GM12878 (cell line): Measurements from ENCODE around the gene SLC13A3. TPM values are rescaled to one million over a fixed set of nuclear protein-coding genes. Genes with fewer than 3 reads are reported as not detected.
A peak's percentile ranks its signal among the peaks of the same experiment; 100 is the strongest.

Experiments used
- ATAC-seq: fragments of 200-7000 bp; cut with Tn5 transposase; 3 replicates; pipeline ENCODE4 v1.9.1; 2020; ENCODE audit warnings: mild to moderate bottlenecking, moderate library complexity
- BruUV-seq: library from RNA; stranded (reverse); fragments of 400-500 nt; replicated peaks from 2 replicates; lab custom pipeline; 2021; lab: Mats Ljungman, UMichigan
- CTCF ChIA-PET: fragments of 300-600 bp; sonication (Branson Sonifier 250); formaldehyde crosslinking; extraction: SDS; loops from one replicate; lab custom pipeline; 2021; ENCODE audit warnings: inconsistent platforms; lab: Yijun Ruan, JAX
- POLR2A ChIA-PET: fragments of 350-600 bp; formaldehyde crosslinking; extraction: SDS; loops from one replicate; lab custom pipeline; 2021; ENCODE audit warnings: inconsistent platforms; lab: Charles Lee
- RAD21 ChIA-PET: fragments of 300-600 bp; sonication (Branson Sonifier 250); formaldehyde crosslinking; loops from one replicate; lab custom pipeline; 2023; ENCODE audit warnings: antibody characterized with exemption; ENCODE audit not compliant: unreplicated experiment; lab: Charles Lee
- SMC1A ChIA-PET: fragments of 300-600 bp; sonication (Branson Sonifier 250); formaldehyde crosslinking; loops from one replicate; lab custom pipeline; 2023; ENCODE audit not compliant: unreplicated experiment, uncharacterized antibody; lab: Charles Lee
- DNase-seq: peaks from one replicate; pipeline ENCODE4 v3.0.0-alpha.2; 2011; ENCODE audit warnings: low read depth, low spot score
- FAIRE-seq: peaks from 3 replicates; lab custom pipeline; 2011; peaks lifted over from hg19 to GRCh38; lab: Jason Lieb, UNC
- H2AFZ ChIP-seq: 2 replicates; pipeline ENCODE4 v1.6.0; 2011; ENCODE audit warnings: low read depth, low read length, control low read depth; ENCODE audit not compliant: control insufficient read depth
- H3K27ac ChIP-seq: 2 replicates; pipeline ENCODE4 v1.5.1; 2011; ENCODE audit warnings: control low read depth; ENCODE audit not compliant: control insufficient read depth, insufficient read depth
- H3K27me3 ChIP-seq, 2 experiments: replicated peaks in 1 of 2; 2 replicates each; pipeline versions ENCODE4 v1.6.0 to v1.6.1; 2011; ENCODE audit warnings: low read length in 1 of 2; ENCODE audit not compliant: control insufficient read depth in 2 of 2, insufficient read depth in 2 of 2
- H3K36me3 ChIP-seq, 2 experiments: 2 replicates each; pipeline ENCODE4 v1.5.1; 2011; ENCODE audit warnings: low read length in 1 of 2; ENCODE audit not compliant: control insufficient read depth in 2 of 2, insufficient read depth in 2 of 2
- H3K4me1 ChIP-seq: 2 replicates; pipeline ENCODE4 v1.6.1; 2011; ENCODE audit warnings: mild to moderate bottlenecking, low read length, moderate library complexity, mixed read lengths; ENCODE audit not compliant: control insufficient read depth, insufficient read depth
- H3K4me2 ChIP-seq: 2 replicates; pipeline ENCODE4 v1.6.0; 2011; ENCODE audit warnings: control low read depth; ENCODE audit not compliant: control insufficient read depth, insufficient read depth
- H3K4me3 ChIP-seq: fragments of 200-600 bp; sonication (generic); 2 replicates; pipeline ENCODE4 v1.5.1; 2016
- H3K79me2 ChIP-seq: 2 replicates; pipeline ENCODE4 v1.6.0; 2011; ENCODE audit warnings: low read length; ENCODE audit not compliant: control insufficient read depth, insufficient read depth
- H3K9ac ChIP-seq: 2 replicates; pipeline ENCODE4 v1.8.0; 2011; ENCODE audit warnings: low read length, control low read depth, mixed read lengths; ENCODE audit not compliant: control insufficient read depth, insufficient read depth
- H3K9me3 ChIP-seq: replicated peaks from 3 replicates; pipeline ENCODE4 v1.5.1; 2011; ENCODE audit warnings: mild to moderate bottlenecking, low read length; ENCODE audit not compliant: control insufficient read depth, insufficient read depth
- H4K20me1 ChIP-seq: 2 replicates; pipeline ENCODE4 v1.6.0; 2011; ENCODE audit not compliant: control insufficient read depth, insufficient read depth
- BMI1 ChIP-seq: fragments of 450-650 bp; IDR thresholded peaks from 2 replicates; pipeline ENCODE4 v1.6.1; 2016; ENCODE audit warnings: mild to moderate bottlenecking, moderate library complexity, borderline replicate concordance
- KDM1A ChIP-seq: fragments of 200-600 bp; sonication (generic); IDR thresholded peaks from 2 replicates; pipeline ENCODE4 v1.6.1; 2016; ENCODE audit warnings: borderline replicate concordance
- KLF5 ChIP-seq: fragments of 450-650 bp; IDR thresholded peaks from 2 replicates; pipeline ENCODE4 v1.6.1; 2014; ENCODE audit warnings: mild to moderate bottlenecking; ENCODE audit not compliant: partially characterized antibody
- LARP7 ChIP-seq: fragments of 450-650 bp; IDR thresholded peaks from 2 replicates; pipeline ENCODE4 v1.6.1; 2017; ENCODE audit warnings: mild to moderate bottlenecking
- MAX ChIP-seq: IDR thresholded peaks from 2 replicates; pipeline ENCODE4 v1.6.1; 2012; ENCODE audit warnings: low read depth, low read length, improper control_type of control experiment
- NFIC ChIP-seq: IDR thresholded peaks from 2 replicates; pipeline ENCODE4 v1.6.1; 2012; ENCODE audit warnings: low read depth, mild to moderate bottlenecking, inconsistent platforms, low read length, moderate library complexity
- NFYA ChIP-seq: IDR thresholded peaks from 2 replicates; pipeline ENCODE4 v1.6.1; 2011; ENCODE audit warnings: low read depth, mild to moderate bottlenecking, low read length, improper control_type of control experiment, borderline replicate concordance
- PRDM15 ChIP-seq: fragments of 450-650 bp; formaldehyde crosslinking; IDR thresholded peaks from 2 replicates; pipeline ENCODE4 v1.4.0; 2020; ENCODE audit warnings: mild to moderate bottlenecking, moderate library complexity
- SMC3 ChIP-seq: IDR thresholded peaks from 2 replicates; pipeline ENCODE4 v1.6.1; 2011; ENCODE audit warnings: low read length, improper control_type of control experiment, borderline replicate concordance
- ZBTB4 ChIP-seq: fragments of 450-650 bp; formaldehyde crosslinking; IDR thresholded peaks from 2 replicates; pipeline ENCODE4 v1.4.0; 2022; ENCODE audit warnings: mild to moderate bottlenecking, moderate library complexity
- ZNF384 ChIP-seq: IDR thresholded peaks from 2 replicates; pipeline ENCODE4 v1.6.1; 2012; ENCODE audit warnings: low read depth, mild to moderate bottlenecking, low read length, improper control_type of control experiment, borderline replicate concordance
- WGBS: methylation state at CpG from one replicate; pipeline ENCODE4 v1.1.6; 2016; ENCODE audit warnings: low lambda C conversion rate; ENCODE audit not compliant: insufficient replicate concordance, insufficient coverage; ENCODE audit errors: missing lambda C conversion rate; 5-methylcytosine and 5-hydroxymethylcytosine counted together
- in situ Hi-C: fragments of 300-500 bp; cut with MboI; formaldehyde crosslinking; loops from 9 replicates; pipeline ENCODE4 v1.14.3; 2018; ENCODE audit warnings: mixed read lengths
- intact Hi-C: fragments of 100-400 bp; cut with micrococcal nuclease; formaldehyde crosslinking; loops from one replicate; pipeline ENCODE4 v1.14.2; 2022; ENCODE audit not compliant: unreplicated experiment
- polyA plus RNA-seq, 11 experiments: library from polyadenylated mRNA; depleted of rRNA in 4 of 11; unstranded in 6 of 11; stranded (reverse) in 5 of 11; fragments of >200 nt; fragmentation: Nextera tagmentation in 4 of 11; fragmentation: Illumina TruSeq in 1 of 11; extraction: Ambion mirVana in 4 of 11; extraction: Trizol in 1 of 11; gene quantifications; 1 replicate in 1 of 11; 2 replicates in 10 of 11; pipeline versions ENCODE4 v1.2.1 to v1.2.3, GENCODE V29; 2011 to 2016; ENCODE audit warnings: inconsistent platforms in 2 of 11, missing spikeins in 2 of 11, low read depth in 1 of 11
- total RNA-seq, 4 experiments: library from RNA; depleted of rRNA in 3 of 4; stranded (reverse); fragments of >200 nt in 3 of 4; fragmentation: Illumina TruSeq in 1 of 4; extraction: Trizol in 1 of 4; gene quantifications; 2 replicates each; pipeline versions ENCODE4 v1.2.1 to v1.2.3, GENCODE V29; 2013 to 2021

The SLC13A3 gene
- total and polyA plus RNA-seq, 10 of the 15 experiments (the other 5 are each of a cell fraction or from before 2014, with no cell fraction given): 0.03 to 0.76 (median 0.07) TPM; not detected in 4

GRCh38 chr20:46630306-46630705 is 21.0 kb downstream of the SLC13A3 start:
- SMC1A ChIA-PET: no interaction called here
- H3K9ac ChIP-seq: no peak overlapping the region
- H2AFZ ChIP-seq: no peak overlapping the region
- DNase-seq (no peak), FAIRE-seq (peak; percentile 52), ATAC-seq (no peak)
- BruUV-seq: no TSS peak
- no peaks in the 10 kb centered on the region for H3K9me3 ChIP-seq
- no peaks in the 10 kb centered on the region for H3K36me3 ChIP-seq
- POLR2A ChIA-PET: no interaction called here
- TF ChIP-seq LARP7 (no peak), SMC3 (no peak), NFYA (no peak), ZNF384 (no peak), NFIC (no peak)
- H3K79me2 ChIP-seq: no peaks in the 10 kb centered on the region
- CTCF ChIA-PET: no interaction called here
- no peak overlapping the region for H3K27ac ChIP-seq
- H4K20me1 ChIP-seq: no peaks in the 10 kb centered on the region
- peaks cover 0 to 2% of the 10 kb centered on the region in 2 experiments; a peak in 1 of 4 replicates for H3K27me3 ChIP-seq
- RAD21 ChIA-PET: no interaction called here
- intact Hi-C loops: no loop called here
- H3K4me3 ChIP-seq: no peak overlapping the region
- no peak overlapping the region for H3K4me2 ChIP-seq
- H3K4me1 ChIP-seq: no peaks in the 10 kb centered on the region
- in situ Hi-C loops: no loop called here
- WGBS: 15% methylated on average over 5 of the region's 5 CpGs

GRCh38 chr20:46629341-46629740 is 21.9 kb downstream of the SLC13A3 start:
- FAIRE-seq: no peak
- ChIA-PET CTCF (interaction anchor here (1.0 kb wide), 1 partner anchor 57 kb away, joined by 3 read pairs; no protein-coding TSS in a partner anchor), SMC1A (no interaction called here), RAD21 (no interaction called here), POLR2A (no interaction called here)
- H2AFZ ChIP-seq: no peak overlapping the region
- intact Hi-C loops: no loop called here
- H3K27ac ChIP-seq: no peak overlapping the region
- no peak for ATAC-seq
- no peaks in the 10 kb centered on the region for H3K79me2 ChIP-seq
- H4K20me1 ChIP-seq: no peaks in the 10 kb centered on the region
- H3K9me3 ChIP-seq: peaks cover under 1% of the 10 kb centered on the region; the same call in 1 of the 3 replicates
- H3K36me3 ChIP-seq: no peaks in the 10 kb centered on the region
- DNase-seq: no peak
- H3K9ac ChIP-seq: no peak overlapping the region
- peaks cover 0 to 2% of the 10 kb centered on the region in 2 experiments; a peak in 1 of 4 replicates for H3K27me3 ChIP-seq
- in situ Hi-C loops: no loop called here
- no peak overlapping the region for H3K4me3 ChIP-seq
- H3K4me1 ChIP-seq: no peaks in the 10 kb centered on the region
- H3K4me2 ChIP-seq: no peak overlapping the region
- BruUV-seq: no TSS peak
- TF ChIP-seq KLF5: no peak
- TF ChIP-seq PRDM15: no peak
- no peak for TF ChIP-seq MAX
- TF ChIP-seq BMI1: no peak
- TF ChIP-seq ZBTB4 (CRISPR knock-in tag): no peak
- TF ChIP-seq KDM1A: no peak
